ENCODE measurements around the gene ETV5.

Gene ETV5

GRCh38 chr3:186108941-186109865 is at the start of gene ETV5:
Gene ETV5 (minus strand): TSS chr3:186109089. CDS start chr3:186105868, 3,221 bp downstream.
- peak; percentile 100 for DNase-seq (ENCODE audit: low read depth)
- TF ChIP-seq, protein P1, sequence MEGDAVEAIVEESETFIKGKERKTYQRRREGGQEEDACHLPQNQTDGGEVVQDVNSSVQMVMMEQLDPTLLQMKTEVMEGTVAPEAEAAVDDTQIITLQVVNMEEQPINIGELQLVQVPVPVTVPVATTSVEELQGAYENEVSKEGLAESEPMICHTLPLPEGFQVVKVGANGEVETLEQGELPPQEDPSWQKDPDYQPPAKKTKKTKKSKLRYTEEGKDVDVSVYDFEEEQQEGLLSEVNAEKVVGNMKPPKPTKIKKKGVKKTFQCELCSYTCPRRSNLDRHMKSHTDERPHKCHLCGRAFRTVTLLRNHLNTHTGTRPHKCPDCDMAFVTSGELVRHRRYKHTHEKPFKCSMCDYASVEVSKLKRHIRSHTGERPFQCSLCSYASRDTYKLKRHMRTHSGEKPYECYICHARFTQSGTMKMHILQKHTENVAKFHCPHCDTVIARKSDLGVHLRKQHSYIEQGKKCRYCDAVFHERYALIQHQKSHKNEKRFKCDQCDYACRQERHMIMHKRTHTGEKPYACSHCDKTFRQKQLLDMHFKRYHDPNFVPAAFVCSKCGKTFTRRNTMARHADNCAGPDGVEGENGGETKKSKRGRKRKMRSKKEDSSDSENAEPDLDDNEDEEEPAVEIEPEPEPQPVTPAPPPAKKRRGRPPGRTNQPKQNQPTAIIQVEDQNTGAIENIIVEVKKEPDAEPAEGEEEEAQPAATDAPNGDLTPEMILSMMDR (IDR thresholded peaks at IDR 0.05; ENCODE audit: insufficient read depth, low read depth, low read length, missing control alignments) = no peak
- peak within 1 kb of the TSS; percentile 58 for H3K4me3 ChIP-seq (ENCODE audit: low read length)

- TF ChIP-seq, protein P1 (IDR thresholded peaks at IDR 0.05; ENCODE audit: insufficient read depth, low read depth, low read length, missing control alignments) = no peak
- H3K4me3 ChIP-seq (ENCODE audit: low read length) = no peak overlapping the region
- DNase-seq (ENCODE audit: low read depth) = no peak
These were observed 45.8 kb upstream of the ETV5 start for GRCh38 chr3:186154641-186155040.

- no peak overlapping the region for H3K4me3 ChIP-seq (ENCODE audit: low read length)
- TF ChIP-seq, protein P1 (IDR thresholded peaks at IDR 0.05; ENCODE audit: insufficient read depth, low read depth, low read length, missing control alignments) = no peak
- DNase-seq (ENCODE audit: low read depth) = no peak
These were observed 44.0 kb upstream of the ETV5 start for GRCh38 chr3:186152889-186153292.

- DNase-seq (ENCODE audit: low read depth) = no peak
- TF ChIP-seq, protein P1 (IDR thresholded peaks at IDR 0.05; ENCODE audit: insufficient read depth, low read depth, low read length, missing control alignments) = no peak
- no peak overlapping the region for H3K4me3 ChIP-seq (ENCODE audit: low read length)
These were observed 43.5 kb upstream of the ETV5 start for GRCh38 chr3:186152361-186152798.

DNA sequence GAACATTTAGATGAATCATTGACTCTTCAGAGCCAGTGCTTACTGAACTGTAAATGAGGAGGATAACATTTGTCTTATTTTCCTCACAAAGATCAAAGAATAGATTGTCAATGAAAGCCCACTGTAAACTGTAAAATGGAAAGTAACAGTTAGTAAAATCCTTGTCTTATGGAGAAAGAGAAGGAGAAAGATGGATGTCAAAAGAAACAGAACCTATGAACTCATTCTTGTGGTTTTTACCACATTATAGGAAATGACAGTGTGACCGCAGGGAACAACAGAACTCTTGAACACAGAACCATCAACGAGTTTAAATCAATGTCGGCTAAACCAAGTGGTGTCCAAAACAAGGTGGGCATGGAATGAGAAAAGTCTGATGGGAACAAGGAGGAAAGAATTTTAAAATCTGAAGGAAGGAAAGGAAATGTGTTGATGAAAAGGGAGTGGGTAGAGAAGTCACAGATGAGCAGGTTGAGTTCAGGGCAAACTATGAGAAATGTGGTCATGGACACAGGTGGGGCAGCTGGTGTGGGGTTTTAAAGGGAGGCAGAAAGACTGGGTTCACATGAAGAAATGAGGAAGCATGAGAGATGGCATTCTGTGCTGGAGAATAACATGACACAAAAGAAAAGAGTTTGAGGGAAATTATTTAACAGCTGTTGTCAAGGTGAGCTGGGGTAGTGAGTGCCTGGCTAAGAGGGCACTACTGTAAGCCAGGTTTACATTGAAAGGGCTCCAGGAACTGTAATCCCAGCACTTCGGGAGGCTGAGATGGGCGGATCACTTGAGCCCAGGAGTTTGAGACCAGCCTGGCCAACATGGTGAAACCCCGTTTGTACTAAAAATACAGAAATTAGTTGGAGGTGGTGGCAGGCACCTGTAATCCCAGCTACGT is 42.4 kb upstream of the ETV5 start:
- no peak overlapping the region for H3K4me3 ChIP-seq (ENCODE audit: low read length)
- TF ChIP-seq, protein P1 (IDR thresholded peaks at IDR 0.05; ENCODE audit: insufficient read depth, low read depth, low read length, missing control alignments) = no peak
- DNase-seq (ENCODE audit: low read depth) = no peak

DNA sequence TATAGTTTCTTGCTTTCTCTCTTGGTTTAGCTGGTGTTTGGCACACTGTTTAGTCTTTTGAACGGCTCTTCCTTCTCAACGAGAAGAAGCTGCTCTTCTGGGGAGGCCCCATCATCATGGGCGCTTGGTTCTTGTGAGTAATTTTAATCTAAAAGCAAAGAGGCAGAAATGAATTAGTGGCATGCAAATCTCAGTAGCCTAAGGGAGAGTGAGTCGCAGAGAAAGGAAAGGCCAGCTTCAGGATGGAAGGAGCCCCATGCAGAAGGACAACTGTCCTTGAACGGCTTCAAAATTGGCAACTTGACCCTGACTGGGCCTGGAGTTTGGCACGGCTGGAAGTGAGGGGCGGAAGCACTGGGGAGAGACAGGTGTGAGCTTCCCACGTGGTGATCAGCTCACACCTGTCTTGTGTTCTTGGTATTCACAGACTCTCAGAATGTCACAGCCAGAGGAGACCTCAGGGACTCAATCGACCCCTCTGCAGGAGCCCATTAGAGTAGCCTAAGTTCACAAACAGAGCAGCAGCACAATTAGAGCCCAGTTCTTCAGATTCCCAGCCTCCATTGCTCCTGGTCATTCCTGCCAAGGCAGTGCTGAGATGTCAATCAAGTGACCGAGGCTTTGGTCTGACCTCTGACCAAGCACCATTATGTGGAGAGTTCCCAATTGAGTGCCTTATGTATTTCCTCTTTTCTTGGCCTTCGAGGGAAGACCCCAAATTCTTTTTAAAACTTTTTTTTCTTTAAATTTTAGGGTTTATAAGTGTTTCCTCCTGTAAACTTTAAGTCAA is 41.3 kb upstream of the ETV5 start:
- TF ChIP-seq, protein P1 (IDR thresholded peaks at IDR 0.05; ENCODE audit: insufficient read depth, low read depth, low read length, missing control alignments) = no peak
- no peak for DNase-seq (ENCODE audit: low read depth)
- H3K4me3 ChIP-seq (ENCODE audit: low read length) = no peak overlapping the region
